H1 (cell line): Measurements from ENCODE around the gene UNC13C. TPM values are rescaled to one million over a fixed set of nuclear protein-coding genes. Genes with fewer than 3 reads are reported as not detected.

Source experiments
- CTCF ChIA-PET: fragments of 300-600 bp; sonication (Branson Sonifier 250); formaldehyde crosslinking; loops from one replicate; lab custom pipeline; 2021; ENCODE audit not compliant: partially characterized antibody; lab: Charles Lee
- POLR2A ChIA-PET: fragments of 300-600 bp; sonication (Branson Sonifier 250); formaldehyde crosslinking; loops from one replicate; lab custom pipeline; 2021; ENCODE audit warnings: inconsistent platforms; ENCODE audit not compliant: partially characterized antibody; lab: Charles Lee
- DNase-seq, 2 experiments: peaks; one replicate each; pipeline versions ENCODE4 v3.0.0 to v3.0.0-alpha.2; 2010 to 2022; ENCODE audit warnings: low spot score in 2 of 2, low read depth in 1 of 2, mixed read lengths in 1 of 2
- FAIRE-seq: peaks from 2 replicates; lab custom pipeline; 2011; peaks lifted over from hg19 to GRCh38; lab: Jason Lieb, UNC
- H2AFZ ChIP-seq: 2 replicates; pipeline ENCODE4 v1.8.1; 2012; ENCODE audit warnings: low read length, inconsistent platforms
- H2AK5ac ChIP-seq: 2 replicates; pipeline ENCODE4 v1.6.1; 2013; ENCODE audit warnings: low read depth, low read length
- H2BK120ac ChIP-seq: replicated peaks from 2 replicates; pipeline ENCODE3; 2013; ENCODE audit warnings: low read depth, low read length, inconsistent platforms
- H2BK12ac ChIP-seq: 2 replicates; pipeline ENCODE4 v1.6.1; 2013; ENCODE audit warnings: low read depth, low read length
- H2BK15ac ChIP-seq: 2 replicates; pipeline ENCODE4 v1.6.1; 2013; ENCODE audit warnings: low read length
- H2BK20ac ChIP-seq: 2 replicates; pipeline ENCODE4 v1.6.1; 2013; ENCODE audit warnings: low read length
- H2BK5ac ChIP-seq: 2 replicates; pipeline ENCODE4 v1.6.1; 2013; ENCODE audit warnings: low read depth, low read length
- H3K14ac ChIP-seq: 2 replicates; pipeline ENCODE4 v1.6.1; 2013; ENCODE audit warnings: inconsistent platforms; ENCODE audit not compliant: insufficient read length
- H3K18ac ChIP-seq: 2 replicates; pipeline ENCODE4 v1.6.1; 2013; ENCODE audit warnings: low read length; ENCODE audit errors: extremely low read depth
- H3K23ac ChIP-seq: 2 replicates; pipeline ENCODE4 v1.6.1; 2013; ENCODE audit warnings: inconsistent platforms; ENCODE audit not compliant: insufficient read length
- H3K23me2 ChIP-seq: 2 replicates; pipeline ENCODE4 v1.6.1; 2013; ENCODE audit warnings: low read depth, low read length
- H3K27ac ChIP-seq: 2 replicates; pipeline ENCODE4 v1.6.1; 2011; ENCODE audit warnings: low read depth, low read length, inconsistent platforms
- H3K27me3 ChIP-seq, 4 experiments: replicated peaks in 1 of 4; 1 replicate in 1 of 4; 2 replicates in 3 of 4; pipeline versions ENCODE4 v1.6.1 to v1.8.1; 2011 to 2013; ENCODE audit warnings: low read length in 3 of 4, mild to moderate bottlenecking in 3 of 4, inconsistent platforms in 2 of 4, mixed read lengths in 2 of 4, moderate library complexity in 1 of 4; ENCODE audit not compliant: control insufficient read depth in 3 of 4, insufficient read depth in 3 of 4; ENCODE audit errors: extremely low read depth in 1 of 4
- H3K36me3 ChIP-seq, 4 experiments: 2 replicates each; pipeline versions ENCODE4 v1.6.1 to v1.8.1; 2011 to 2013; ENCODE audit warnings: mild to moderate bottlenecking in 4 of 4, low read length in 3 of 4, moderate library complexity in 2 of 4, control low read depth in 1 of 4, inconsistent platforms in 1 of 4; ENCODE audit not compliant: insufficient read depth in 4 of 4, control insufficient read depth in 2 of 4
- H3K4ac ChIP-seq: replicated peaks from 2 replicates; pipeline ENCODE3; 2013; ENCODE audit warnings: low read length, low read depth, mixed read lengths, inconsistent platforms; ENCODE audit not compliant: insufficient read length
- H3K4me1 ChIP-seq, 4 experiments: replicated peaks in 1 of 4; 1 replicate in 1 of 4; 2 replicates in 3 of 4; pipeline versions ENCODE4 v1.6.1 to v1.8.1; 2011 to 2013; ENCODE audit warnings: low read length in 3 of 4, inconsistent platforms in 2 of 4, mixed read lengths in 1 of 4; ENCODE audit not compliant: insufficient read depth in 4 of 4, control insufficient read depth in 3 of 4
- H3K4me2 ChIP-seq, 2 experiments: 2 replicates each; pipeline versions ENCODE4 v1.6.1 to v1.8.1; 2011 to 2013; ENCODE audit warnings: low read depth in 2 of 2, low read length in 2 of 2, control low read depth in 1 of 2, inconsistent platforms in 1 of 2, mild to moderate bottlenecking in 1 of 2; ENCODE audit not compliant: insufficient read depth in 1 of 2
- H3K4me3 ChIP-seq, 4 experiments: fragments of 200-600, 300-600 bp in 1 of 4; sonication (generic), shearing (Covaris generic), sonication (Bioruptor Twin) in 1 of 4; 2 replicates each; pipeline versions ENCODE4 v1.5.1 to v1.8.1; 2011 to 2016; ENCODE audit warnings: low read length in 4 of 4, low read depth in 3 of 4, control low read depth in 2 of 4, inconsistent platforms in 2 of 4, mild to moderate bottlenecking in 2 of 4, mixed read lengths in 1 of 4, moderate library complexity in 1 of 4; ENCODE audit not compliant: insufficient read depth in 2 of 4; ENCODE audit errors: extremely low read depth in 1 of 4
- H3K56ac ChIP-seq: replicated peaks from 2 replicates; pipeline ENCODE3; 2013; ENCODE audit warnings: low read depth, mild to moderate bottlenecking, mixed read lengths, low read length, inconsistent platforms; ENCODE audit not compliant: insufficient read length
- H3K79me1 ChIP-seq: 2 replicates; pipeline ENCODE4 v1.6.1; 2013; ENCODE audit warnings: low read depth, low read length, control low read depth
- H3K79me2 ChIP-seq, 2 experiments: 2 replicates each; pipeline versions ENCODE4 v1.6.1 to v1.8.1; 2012 to 2013; ENCODE audit warnings: low read length in 2 of 2, mild to moderate bottlenecking in 2 of 2, inconsistent platforms in 1 of 2; ENCODE audit not compliant: insufficient read depth in 2 of 2, control insufficient read depth in 1 of 2
- H3K9ac ChIP-seq, 4 experiments: replicated peaks in 1 of 4; 1 replicate in 1 of 4; 2 replicates in 3 of 4; pipeline versions ENCODE4 v1.6.1 to v1.8.1; 2011 to 2013; ENCODE audit warnings: low read depth in 3 of 4, low read length in 3 of 4, control low read depth in 2 of 4, mild to moderate bottlenecking in 2 of 4, moderate library complexity in 2 of 4, inconsistent platforms in 1 of 4; ENCODE audit errors: extremely low read depth in 1 of 4
- H3K9me3 ChIP-seq, 2 experiments: 2 replicates each; pipeline versions ENCODE4 v1.6.1 to v1.8.1; 2012 to 2013; ENCODE audit warnings: mild to moderate bottlenecking in 2 of 2, moderate library complexity in 2 of 2, control low read depth in 1 of 2, inconsistent platforms in 1 of 2, low read depth in 1 of 2, low read length in 1 of 2, mixed read lengths in 1 of 2; ENCODE audit not compliant: insufficient read depth in 2 of 2
- H4K20me1 ChIP-seq, 2 experiments: replicated peaks in 1 of 2; 2 replicates each; pipeline versions ENCODE3 to v1.8.1; 2011 to 2013; ENCODE audit warnings: inconsistent platforms in 2 of 2, low read length in 2 of 2, mild to moderate bottlenecking in 1 of 2; ENCODE audit not compliant: insufficient read depth in 2 of 2, control insufficient read depth in 1 of 2
- H4K5ac ChIP-seq: 2 replicates; pipeline ENCODE4 v1.6.1; 2013; ENCODE audit warnings: low read length, low read depth, mixed read lengths, inconsistent platforms; ENCODE audit not compliant: insufficient read length
- H4K8ac ChIP-seq: 2 replicates; pipeline ENCODE4 v1.8.0; 2013; ENCODE audit warnings: mild to moderate bottlenecking, moderate library complexity, low read length, inconsistent platforms; ENCODE audit not compliant: insufficient read depth; ENCODE audit errors: extremely low read depth
- H4K91ac ChIP-seq: replicated peaks from 2 replicates; pipeline ENCODE3; 2013; ENCODE audit warnings: low read length, mixed read lengths, inconsistent platforms; ENCODE audit not compliant: insufficient read length
- PHF8 ChIP-seq: fragments of 200-600 bp; sonication (generic); conservative IDR thresholded peaks from 2 replicates; pipeline ENCODE4 v1.7.1; 2012; ENCODE audit warnings: low read depth, mild to moderate bottlenecking, inconsistent platforms, low read length, moderate library complexity
- SAP30 ChIP-seq: fragments of 300-600 bp; sonication (generic); IDR thresholded peaks from 2 replicates; pipeline ENCODE4 v1.7.1; 2012; ENCODE audit warnings: low read length, moderate library complexity, mild to moderate bottlenecking, inconsistent platforms; ENCODE audit not compliant: insufficient read depth, insufficient replicate concordance
- TAF7 ChIP-seq: optimal IDR thresholded peaks from 2 replicates; pipeline ENCODE3; 2011; ENCODE audit warnings: low read depth, mild to moderate bottlenecking, inconsistent platforms, low read length, moderate library complexity, borderline replicate concordance
- TBP ChIP-seq: IDR thresholded peaks from 2 replicates; pipeline ENCODE4 v1.6.1; 2011; ENCODE audit warnings: low read depth, low read length, improper control_type of control experiment
- WGBS, 2 experiments: shearing (Covaris generic) in 1 of 2; methylation state at CpG; one replicate each; pipeline versions ENCODE4 v1.1.6 to v1.1.7; 2013 to 2015; ENCODE audit warnings: low lambda C conversion rate in 2 of 2, mixed read lengths in 2 of 2, inconsistent platforms in 1 of 2, low coverage in 1 of 2, missing lambda C conversion rate in 1 of 2; ENCODE audit not compliant: insufficient replicate concordance in 2 of 2, insufficient coverage in 1 of 2, insufficient read length in 1 of 2; ENCODE audit errors: extremely low coverage in 1 of 2, missing lambda C conversion rate in 1 of 2; 5-methylcytosine and 5-hydroxymethylcytosine counted together
- polyA plus RNA-seq, 7 experiments: library from polyadenylated mRNA; depleted of rRNA in 3 of 7; stranded (reverse) in 5 of 7; unstranded in 2 of 7; fragments of >200 nt in 5 of 7; fragments of 200-250 nt in 2 of 7; gene quantifications; 1 replicate in 5 of 7; 2 replicates in 1 of 7; 4 replicates in 1 of 7; pipeline versions ENCODE4 v1.2.1 to v1.2.3, GENCODE V29; 2011 to 2013; ENCODE audit warnings: missing spikeins in 2 of 7, mixed read lengths in 2 of 7
- total RNA-seq: library from RNA; stranded (reverse); fragmentation: NEBNext Ultra II Directional; extraction: Animal tissue kit (Norgen Biotek cat#: 25700); gene quantifications from 2 replicates; pipeline ENCODE4 v1.2.1, GENCODE V29; 2021

UNC13C gene
- total and polyA plus RNA-seq, 2 of the 8 experiments (the other 6 are each of a cell fraction or from before 2014, with no cell fraction given) = 0.02 to 0.13 TPM

GRCh38 chr15:54564166-54564565 is 585.9 kb downstream of the UNC13C start:
- 97% methylated on average over 3 of the region's 3 CpGs; no CpG with 5 or more reads in 1 of the 2 experiments for WGBS, 2 experiments
- Histone ChIP-seq H4K20me1 (no peaks in the 10 kb centered on the region), H3K4me3 (no peak overlapping the region), H3K27me3 (no peaks in the 10 kb centered on the region), H2BK5ac (no peak overlapping the region), H3K4me2 (no peak overlapping the region), H3K36me3 (no peaks in the 10 kb centered on the region)
- TF ChIP-seq PHF8 = no peak
- TF ChIP-seq SAP30 = no peak
- TF ChIP-seq TAF7 = no peak
- no peak for TF ChIP-seq TBP
- TF ChIP-seq, all 59 proteins: peak for 0
- no peak overlapping the region for H2BK120ac ChIP-seq
- H2BK15ac ChIP-seq = no peak overlapping the region
- H2BK20ac ChIP-seq = no peak overlapping the region
- H3K23ac ChIP-seq = no peak overlapping the region
- no peak overlapping the region for H3K27ac ChIP-seq
- H3K14ac ChIP-seq = no peak overlapping the region
- no peak overlapping the region for H3K4ac ChIP-seq
- H2AK5ac ChIP-seq = no peak overlapping the region
- H4K8ac ChIP-seq = no peak overlapping the region
- H4K91ac ChIP-seq = no peak overlapping the region
- DNase-seq (no peak), FAIRE-seq (no peak)
- no peak overlapping the region for H3K56ac ChIP-seq
- no peak overlapping the region for H3K18ac ChIP-seq
- no peak overlapping the region for H2BK12ac ChIP-seq
- no peaks in the 10 kb centered on the region; a peak in 1 of 4 replicates for H3K9me3 ChIP-seq
- no peaks in the 10 kb centered on the region for H3K4me1 ChIP-seq
- ChIA-PET CTCF (no interaction called here), POLR2A (no interaction called here)
- no peak overlapping the region for H2AFZ ChIP-seq
- no peaks in the 10 kb centered on the region for H3K79me1 ChIP-seq
- H3K79me2 ChIP-seq = no peaks in the 10 kb centered on the region
- H3K23me2 ChIP-seq = no peaks in the 10 kb centered on the region
- no peak overlapping the region for H3K9ac ChIP-seq
- H4K5ac ChIP-seq = no peak overlapping the region
